ENCODE measurements around the gene ZNF787.

ZNF787 gene

DNA sequence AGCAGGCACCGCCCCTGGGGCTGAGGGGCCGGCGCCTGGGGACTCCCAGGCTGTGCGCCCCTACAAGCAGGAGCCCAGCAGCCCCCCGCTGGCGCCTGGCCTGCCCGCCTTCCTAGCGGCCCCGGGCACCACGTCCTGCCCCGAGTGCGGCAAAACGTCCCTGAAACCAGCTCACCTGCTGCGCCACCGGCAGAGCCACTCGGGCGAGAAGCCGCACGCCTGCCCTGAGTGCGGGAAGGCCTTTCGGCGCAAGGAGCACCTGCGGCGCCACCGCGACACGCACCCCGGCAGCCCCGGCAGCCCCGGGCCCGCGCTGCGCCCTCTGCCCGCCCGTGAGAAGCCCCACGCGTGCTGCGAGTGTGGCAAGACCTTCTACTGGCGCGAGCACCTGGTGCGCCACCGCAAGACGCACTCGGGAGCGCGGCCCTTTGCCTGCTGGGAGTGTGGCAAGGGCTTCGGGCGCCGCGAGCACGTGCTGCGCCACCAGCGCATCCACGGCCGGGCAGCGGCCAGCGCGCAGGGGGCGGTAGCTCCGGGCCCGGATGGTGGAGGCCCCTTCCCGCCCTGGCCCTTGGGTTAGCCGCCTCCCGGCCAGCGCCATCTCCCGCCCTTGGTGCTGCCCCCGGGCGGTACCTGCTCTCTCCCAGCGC lies 38.7 kb upstream of the ZNF787 start:
- TF ChIP-seq EZH2phosphoT487 (IDR thresholded peaks at IDR 0.05; ENCODE audit: borderline replicate concordance) (no peak), CTCF (conservative IDR thresholded peaks at IDR 0.05; ENCODE audit: low read length) (no peak)
- H3K27me3 ChIP-seq (ENCODE audit: insufficient read depth, low read length, poor library complexity, severe bottlenecking) = no peaks in the 10 kb centered on the region
- no peaks in the 10 kb centered on the region for H3K79me2 ChIP-seq (ENCODE audit: insufficient read depth, low read length)
- H4K20me1 ChIP-seq (ENCODE audit: insufficient read depth, low read length, poor library complexity, severe bottlenecking) = no peaks in the 10 kb centered on the region
- no peak overlapping the region for H3K4me3 ChIP-seq (ENCODE audit: low read length, poor library complexity, severe bottlenecking)
- H3K9ac ChIP-seq (ENCODE audit: low read depth, low read length, poor library complexity, severe bottlenecking) = no peak overlapping the region
- no peak overlapping the region for H2AFZ ChIP-seq (ENCODE audit: low read length)
- no peaks in the 10 kb centered on the region for H3K9me3 ChIP-seq (ENCODE audit: insufficient read depth, low read depth, low read length)
- no peaks in the 10 kb centered on the region for H3K9me2 ChIP-seq (replicated peaks; ENCODE audit: low read depth, low read length)
- peaks cover 46% of the 10 kb centered on the region; the same call in 1 of the 2 replicates for H3K36me3 ChIP-seq (ENCODE audit: insufficient read depth, low read length)
- no peak overlapping the region for H3K4me2 ChIP-seq (ENCODE audit: low read depth, low read length, poor library complexity, severe bottlenecking)
- peaks cover 24% of the 10 kb centered on the region for H3K4me1 ChIP-seq (ENCODE audit: insufficient read depth, low read length, poor library complexity, severe bottlenecking)
- H3F3A ChIP-seq (ENCODE audit: low read depth) = no peaks in the 10 kb centered on the region

DNA sequence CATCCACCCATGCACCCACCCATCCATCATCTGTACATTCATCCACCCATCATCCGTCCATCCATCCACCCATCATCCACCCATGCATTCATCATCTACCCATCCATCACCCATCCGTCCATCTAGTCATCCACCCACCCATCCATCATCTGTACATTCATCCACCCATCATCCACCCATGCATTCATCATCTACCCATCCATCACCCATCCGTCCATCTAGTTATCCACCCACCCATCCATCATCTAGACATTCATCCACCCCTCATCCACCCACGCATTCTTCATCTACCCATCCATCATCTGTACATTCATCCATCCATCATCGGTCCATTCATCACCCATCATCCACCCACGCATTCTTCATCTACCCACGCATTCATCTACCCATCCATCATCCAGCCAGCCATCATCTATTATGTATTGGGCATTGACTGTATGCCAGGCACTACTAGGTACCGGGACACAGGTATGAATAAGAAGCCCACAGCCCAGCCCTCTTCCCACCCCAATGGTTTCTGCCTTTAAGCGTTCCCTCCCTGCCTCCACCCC lies 38.0 kb upstream of the ZNF787 start:
- no peak overlapping the region for H3K9ac ChIP-seq (ENCODE audit: low read depth, low read length, poor library complexity, severe bottlenecking)
- H3K9me3 ChIP-seq (ENCODE audit: insufficient read depth, low read depth, low read length) = no peaks in the 10 kb centered on the region
- peaks cover 3% of the 10 kb centered on the region for H4K20me1 ChIP-seq (ENCODE audit: insufficient read depth, low read length, poor library complexity, severe bottlenecking)
- H3K36me3 ChIP-seq (ENCODE audit: insufficient read depth, low read length) = peaks cover 51% of the 10 kb centered on the region; the same call in 1 of the 2 replicates
- H3K27me3 ChIP-seq (ENCODE audit: insufficient read depth, low read length, poor library complexity, severe bottlenecking) = no peaks in the 10 kb centered on the region
- no peaks in the 10 kb centered on the region for H3F3A ChIP-seq (ENCODE audit: low read depth)
- no peak overlapping the region for H3K4me3 ChIP-seq (ENCODE audit: low read length, poor library complexity, severe bottlenecking)
- H3K4me2 ChIP-seq (ENCODE audit: low read depth, low read length, poor library complexity, severe bottlenecking) = no peak overlapping the region
- TF ChIP-seq CTCF (conservative IDR thresholded peaks at IDR 0.05; ENCODE audit: low read length) (no peak), EZH2phosphoT487 (IDR thresholded peaks at IDR 0.05; ENCODE audit: borderline replicate concordance) (no peak)
- H2AFZ ChIP-seq (ENCODE audit: low read length) = no peak overlapping the region
- H3K9me2 ChIP-seq (replicated peaks; ENCODE audit: low read depth, low read length) = no peaks in the 10 kb centered on the region
- peaks cover 20% of the 10 kb centered on the region for H3K4me1 ChIP-seq (ENCODE audit: insufficient read depth, low read length, poor library complexity, severe bottlenecking)
- no peaks in the 10 kb centered on the region for H3K79me2 ChIP-seq (ENCODE audit: insufficient read depth, low read length)

- H3K4me2 ChIP-seq (ENCODE audit: low read depth, low read length, poor library complexity, severe bottlenecking) = no peak overlapping the region
- peaks cover 53% of the 10 kb centered on the region; the same call in 1 of the 2 replicates for H3K36me3 ChIP-seq (ENCODE audit: insufficient read depth, low read length)
- H4K20me1 ChIP-seq (ENCODE audit: insufficient read depth, low read length, poor library complexity, severe bottlenecking) = peaks cover 7% of the 10 kb centered on the region
- H3F3A ChIP-seq (ENCODE audit: low read depth) = no peaks in the 10 kb centered on the region
- no peak overlapping the region for H3K9ac ChIP-seq (ENCODE audit: low read depth, low read length, poor library complexity, severe bottlenecking)
- no peaks in the 10 kb centered on the region for H3K79me2 ChIP-seq (ENCODE audit: insufficient read depth, low read length)
- no peak overlapping the region for H2AFZ ChIP-seq (ENCODE audit: low read length)
- no peaks in the 10 kb centered on the region for H3K27me3 ChIP-seq (ENCODE audit: insufficient read depth, low read length, poor library complexity, severe bottlenecking)
- no peak overlapping the region for H3K4me3 ChIP-seq (ENCODE audit: low read length, poor library complexity, severe bottlenecking)
- H3K9me2 ChIP-seq (replicated peaks; ENCODE audit: low read depth, low read length) = no peaks in the 10 kb centered on the region
- peaks cover 16% of the 10 kb centered on the region for H3K4me1 ChIP-seq (ENCODE audit: insufficient read depth, low read length, poor library complexity, severe bottlenecking)
- no peaks in the 10 kb centered on the region for H3K9me3 ChIP-seq (ENCODE audit: insufficient read depth, low read depth, low read length)
- TF ChIP-seq CTCF (conservative IDR thresholded peaks at IDR 0.05; ENCODE audit: low read length) = no peak
- no peak for TF ChIP-seq EZH2phosphoT487 (IDR thresholded peaks at IDR 0.05; ENCODE audit: borderline replicate concordance)
These were observed 37.2 kb upstream of the ZNF787 start for GRCh38 chr19:56158170-56158757.

Measured in Loucy (cell line).